Endodermal cell (in vitro differentiated cells): ENCODE measurements around the gene CIT. TPM values are rescaled to one million over a fixed set of nuclear protein-coding genes. Genes with fewer than 3 reads are reported as not detected.

Source experiments
- DNase-seq: peaks from one replicate; pipeline ENCODE4 v3.0.0-alpha.2; 2017
- H3K27ac ChIP-seq: 2 replicates; pipeline ENCODE4 v1.5.1; 2013; ENCODE audit warnings: mild to moderate bottlenecking, low read depth, low read length, moderate library complexity
- H3K27me3 ChIP-seq: 2 replicates; pipeline ENCODE4 v1.6.1; 2013; ENCODE audit warnings: mild to moderate bottlenecking, low read length, moderate library complexity; ENCODE audit not compliant: insufficient read depth, control insufficient read depth, poor library complexity, severe bottlenecking
- H3K36me3 ChIP-seq: 2 replicates; pipeline ENCODE4 v1.7.0; 2013; ENCODE audit warnings: mild to moderate bottlenecking, low read length, moderate library complexity; ENCODE audit not compliant: control insufficient read depth, insufficient read depth
- H3K4me1 ChIP-seq: one replicate; pipeline ENCODE4 v1.7.0; 2013; ENCODE audit warnings: low read length; ENCODE audit not compliant: control insufficient read depth, insufficient read depth
- H3K4me3 ChIP-seq: 2 replicates; pipeline ENCODE4 v1.5.1; 2013; ENCODE audit warnings: mild to moderate bottlenecking, low read length, moderate library complexity
- H3K9ac ChIP-seq: 2 replicates; pipeline ENCODE4 v1.6.1; 2013; ENCODE audit warnings: mild to moderate bottlenecking, low read length, moderate library complexity; ENCODE audit not compliant: poor library complexity, severe bottlenecking; ENCODE audit errors: extremely low read depth
- H3K9me3 ChIP-seq: 2 replicates; pipeline ENCODE4 v1.6.1; 2013; ENCODE audit warnings: mild to moderate bottlenecking, low read length, moderate library complexity; ENCODE audit not compliant: control insufficient read depth
- H3K27ac Mint-ChIP-seq: 2 replicates; pipeline ENCODE4 v1.8.0; 2020; ENCODE audit warnings: mixed read lengths
- H3K27me3 Mint-ChIP-seq: 2 replicates; pipeline ENCODE4 v1.8.0; 2021; ENCODE audit warnings: mild to moderate bottlenecking, mixed read lengths; ENCODE audit not compliant: insufficient read depth
- H3K36me3 Mint-ChIP-seq: 2 replicates; pipeline ENCODE4 v1.8.0; 2020; ENCODE audit warnings: low read depth, mixed read lengths
- H3K4me1 Mint-ChIP-seq: 2 replicates; pipeline ENCODE4 v1.8.0; 2020; ENCODE audit warnings: mixed read lengths
- H3K4me3 Mint-ChIP-seq: 2 replicates; pipeline ENCODE4 v1.8.0; 2020; ENCODE audit warnings: mild to moderate bottlenecking, moderate library complexity, mixed read lengths
- H3K9me3 Mint-ChIP-seq: 2 replicates; pipeline ENCODE4 v1.8.0; 2020; ENCODE audit warnings: mild to moderate bottlenecking, mixed read lengths
- WGBS, 2 experiments: methylation state at CpG; one replicate each; pipeline versions ENCODE4 v1.1.5 to v1.1.7; 2013; ENCODE audit warnings: missing lambda C conversion rate in 2 of 2, mixed read lengths in 1 of 2; ENCODE audit not compliant: insufficient coverage in 1 of 2, insufficient read length in 1 of 2; 5-methylcytosine and 5-hydroxymethylcytosine counted together
- total RNA-seq, 2 donors: library from RNA; stranded (reverse); fragmentation: NEBNext Ultra II Directional in 1 of 2; extraction: Animal tissue kit (Norgen Biotek cat#: 25700) in 1 of 2; gene quantifications; 2 replicates in 1 of 2; 3 replicates in 1 of 2; pipeline ENCODE4 v1.2.1, GENCODE V29; 2021
- TF ChIP-seq, protein P1 (sequence below): fragments of 200-600 bp; sonication (generic); conservative IDR thresholded peaks from 2 replicates; pipeline ENCODE4 v1.5.0; 2021; ENCODE audit warnings: antibody characterized with exemption, mild to moderate bottlenecking

Gene CIT
- total RNA-seq, 2 donors from 2014 or later: 57.3 to 79.1 TPM

DNA sequence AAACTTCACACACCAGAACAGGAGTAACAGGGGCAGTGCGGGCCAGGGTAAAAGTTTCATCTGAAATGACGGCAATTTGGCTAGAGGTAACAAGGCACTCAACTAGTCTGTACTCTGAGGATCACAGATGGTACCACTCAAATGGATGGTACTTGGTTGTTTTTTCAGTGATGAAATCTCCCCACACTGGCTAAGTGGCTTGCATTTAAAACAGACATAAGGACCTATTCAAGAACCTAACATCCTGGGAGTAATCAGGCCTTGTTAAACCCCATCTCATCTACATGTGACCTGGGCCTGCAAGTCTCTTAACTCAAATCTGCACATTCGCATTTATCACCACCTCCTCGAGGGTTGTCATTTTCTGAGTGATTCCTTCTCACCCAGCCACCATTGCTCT lies 118.4 kb downstream of the CIT start:
- no peaks in the 10 kb centered on the region for H3K9me3 ChIP-seq
- Mint-ChIP-seq H3K27me3 (no peaks in the 10 kb centered on the region), H3K4me3 (no peak overlapping the region), H3K27ac (no peak overlapping the region), H3K9me3 (no peaks in the 10 kb centered on the region), H3K4me1 (no peaks in the 10 kb centered on the region), H3K36me3 (peaks cover 79% of the 10 kb centered on the region)
- H3K4me1 ChIP-seq: no peaks in the 10 kb centered on the region
- 93% methylated on average over 2 to 4 of the region's 4 CpGs for WGBS, 2 experiments
- no peak overlapping the region for H3K9ac ChIP-seq
- TF ChIP-seq, protein P1, sequence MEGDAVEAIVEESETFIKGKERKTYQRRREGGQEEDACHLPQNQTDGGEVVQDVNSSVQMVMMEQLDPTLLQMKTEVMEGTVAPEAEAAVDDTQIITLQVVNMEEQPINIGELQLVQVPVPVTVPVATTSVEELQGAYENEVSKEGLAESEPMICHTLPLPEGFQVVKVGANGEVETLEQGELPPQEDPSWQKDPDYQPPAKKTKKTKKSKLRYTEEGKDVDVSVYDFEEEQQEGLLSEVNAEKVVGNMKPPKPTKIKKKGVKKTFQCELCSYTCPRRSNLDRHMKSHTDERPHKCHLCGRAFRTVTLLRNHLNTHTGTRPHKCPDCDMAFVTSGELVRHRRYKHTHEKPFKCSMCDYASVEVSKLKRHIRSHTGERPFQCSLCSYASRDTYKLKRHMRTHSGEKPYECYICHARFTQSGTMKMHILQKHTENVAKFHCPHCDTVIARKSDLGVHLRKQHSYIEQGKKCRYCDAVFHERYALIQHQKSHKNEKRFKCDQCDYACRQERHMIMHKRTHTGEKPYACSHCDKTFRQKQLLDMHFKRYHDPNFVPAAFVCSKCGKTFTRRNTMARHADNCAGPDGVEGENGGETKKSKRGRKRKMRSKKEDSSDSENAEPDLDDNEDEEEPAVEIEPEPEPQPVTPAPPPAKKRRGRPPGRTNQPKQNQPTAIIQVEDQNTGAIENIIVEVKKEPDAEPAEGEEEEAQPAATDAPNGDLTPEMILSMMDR: no peak
- H3K36me3 ChIP-seq: peaks cover 84% of the 10 kb centered on the region
- H3K4me3 ChIP-seq: no peak overlapping the region
- H3K27me3 ChIP-seq: no peaks in the 10 kb centered on the region
- DNase-seq: no peak
- H3K27ac ChIP-seq: no peak overlapping the region

DNA sequence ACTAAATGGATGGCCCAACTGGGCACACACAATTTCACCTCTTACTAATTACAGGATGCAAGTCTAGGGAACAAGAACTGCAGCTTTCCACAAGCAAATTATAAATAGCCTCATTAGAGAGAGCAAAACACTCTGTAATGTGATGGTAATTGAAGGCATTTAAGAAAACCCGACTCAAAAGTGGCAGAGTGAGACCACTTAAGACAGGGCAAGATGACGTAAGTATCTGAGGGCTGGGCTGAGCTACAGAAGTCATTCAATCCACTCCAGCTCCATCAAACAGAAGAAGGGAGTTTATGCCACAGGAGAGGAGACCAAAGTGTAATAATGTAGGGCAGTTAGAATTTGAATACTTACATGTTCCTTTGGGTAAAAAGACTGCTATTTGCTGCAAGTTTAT lies 118.9 kb downstream of the CIT start:
- Mint-ChIP-seq H3K4me3 (no peak overlapping the region), H3K27me3 (no peaks in the 10 kb centered on the region), H3K4me1 (no peaks in the 10 kb centered on the region), H3K36me3 (peaks cover 76% of the 10 kb centered on the region), H3K9me3 (no peaks in the 10 kb centered on the region), H3K27ac (no peak overlapping the region)
- H3K27ac ChIP-seq: no peak overlapping the region
- no peak overlapping the region for H3K4me3 ChIP-seq
- no peaks in the 10 kb centered on the region for H3K9me3 ChIP-seq
- no peak overlapping the region for H3K9ac ChIP-seq
- TF ChIP-seq, protein P1: no peak
- no peaks in the 10 kb centered on the region for H3K4me1 ChIP-seq
- H3K36me3 ChIP-seq: peaks cover 80% of the 10 kb centered on the region
- no peak for DNase-seq
- 93% methylated on average over 2 of the region's 2 CpGs for WGBS, 2 experiments
- no peaks in the 10 kb centered on the region for H3K27me3 ChIP-seq

DNA sequence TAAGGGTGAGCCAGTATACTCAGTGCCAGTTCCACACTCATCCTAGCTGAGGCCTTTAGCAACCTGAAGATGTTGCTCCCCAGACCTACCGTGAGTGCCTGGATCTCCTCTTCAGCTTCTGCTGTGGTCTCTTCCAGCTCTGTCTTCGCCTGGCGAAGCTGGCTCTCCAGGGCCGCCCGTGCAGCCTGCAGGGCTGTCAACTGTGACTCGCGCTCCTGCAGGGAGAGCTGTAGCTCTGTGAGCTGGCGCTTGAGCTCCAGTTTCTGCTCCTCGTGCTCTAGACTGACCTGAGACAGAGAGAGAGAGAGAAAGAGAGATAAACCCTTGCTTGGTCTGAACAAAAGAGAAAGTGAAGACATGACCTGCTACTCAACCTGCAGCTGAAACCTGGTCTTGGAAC lies 125.2 kb downstream of the CIT start:
- no peak overlapping the region for H3K27ac ChIP-seq
- Mint-ChIP-seq H3K4me3 (no peak overlapping the region), H3K4me1 (peaks cover 4% of the 10 kb centered on the region), H3K9me3 (peaks cover under 1% of the 10 kb centered on the region), H3K27me3 (no peaks in the 10 kb centered on the region), H3K36me3 (peaks cover 69% of the 10 kb centered on the region), H3K27ac (no peak overlapping the region)
- H3K4me3 ChIP-seq: no peak overlapping the region
- no peak overlapping the region for H3K9ac ChIP-seq
- no peaks in the 10 kb centered on the region for H3K27me3 ChIP-seq
- no peaks in the 10 kb centered on the region for H3K4me1 ChIP-seq
- 97% methylated on average over 7 to 9 of the region's 9 CpGs for WGBS, 2 experiments
- DNase-seq: no peak
- H3K36me3 ChIP-seq: peaks cover 63% of the 10 kb centered on the region
- H3K9me3 ChIP-seq: peaks cover 7% of the 10 kb centered on the region
- TF ChIP-seq, protein P1: no peak
